K562 (cell line): ENCODE results near the gene GINS2. TPM values are rescaled to one million over a fixed set of nuclear protein-coding genes. Genes with fewer than 3 reads are reported as not detected.
A peak's percentile ranks its signal among the peaks of the same experiment; 100 is the strongest.

Experiments
- ATAC-seq: fragments of 200-7000 bp; cut with Tn5 transposase; 3 replicates; pipeline ENCODE4 v1.9.1; 2020; ENCODE audit warnings: moderate library complexity
- BruUV-seq: library from RNA; stranded (reverse); fragments of 400-500 nt; replicated peaks from 2 replicates; lab custom pipeline; 2021; lab: Mats Ljungman, UMichigan
- CTCF ChIA-PET: fragments of 300-600 bp; formaldehyde crosslinking; extraction: SDS; loops from one replicate; lab custom pipeline; 2021; ENCODE audit warnings: low intra/inter-chr PET ratio; lab: Yijun Ruan, JAX
- POLR2A ChIA-PET: fragments of 300-600, 350-650 bp; sonication (Branson Sonifier 250); formaldehyde crosslinking; extraction: SDS; loops from one replicate; lab custom pipeline; 2021; ENCODE audit warnings: antibody characterized with exemption, inconsistent platforms; lab: Yijun Ruan, JAX
- DNase-seq, 4 experiments: peaks; one replicate each; pipeline versions ENCODE4 v3.0.0 to v3.0.0-alpha.2; 2011 to 2018; ENCODE audit warnings: low spot score in 3 of 4, mixed read lengths in 3 of 4; ENCODE audit errors: extremely low read depth in 1 of 4
- FAIRE-seq: peaks from 2 replicates; lab custom pipeline; 2011; peaks lifted over from hg19 to GRCh38; lab: Jason Lieb, UNC
- H2AFZ ChIP-seq: 2 replicates; pipeline ENCODE4 v1.6.0; 2011; ENCODE audit warnings: low read depth, low read length, control low read depth, inconsistent platforms
- H3K27ac ChIP-seq: fragments of 200-600 bp; 3 replicates; pipeline ENCODE4 v1.8.0; 2011; ENCODE audit warnings: low read depth, mild to moderate bottlenecking, control low read depth, inconsistent platforms, low read length, moderate library complexity, mixed read lengths; ENCODE audit errors: extremely low read depth
- H3K27me3 ChIP-seq, 2 experiments: fragments of 300-600 bp in 1 of 2; 2 replicates in 1 of 2; 3 replicates in 1 of 2; pipeline versions ENCODE4 v1.6.0 to v1.8.0; 2011; ENCODE audit warnings: inconsistent platforms in 2 of 2, low read length in 2 of 2, mild to moderate bottlenecking in 1 of 2, mixed read lengths in 1 of 2, moderate library complexity in 1 of 2; ENCODE audit not compliant: control insufficient read depth in 2 of 2, insufficient read depth in 2 of 2
- H3K36me3 ChIP-seq: fragments of 300-600 bp; 3 replicates; pipeline ENCODE4 v1.8.0; 2011; ENCODE audit warnings: mild to moderate bottlenecking, low read length, inconsistent platforms; ENCODE audit not compliant: control insufficient read depth, insufficient read depth
- H3K4me1 ChIP-seq, 2 experiments: fragments of 200-600 bp in 1 of 2; replicated peaks in 1 of 2; 2 replicates in 1 of 2; 3 replicates in 1 of 2; pipeline versions ENCODE4 v1.5.1 to v1.8.0; 2011; ENCODE audit warnings: inconsistent platforms in 2 of 2, low read length in 2 of 2, mild to moderate bottlenecking in 1 of 2, mixed read lengths in 1 of 2, moderate library complexity in 1 of 2; ENCODE audit not compliant: control insufficient read depth in 2 of 2, insufficient read depth in 2 of 2
- H3K4me2 ChIP-seq: 2 replicates; pipeline ENCODE4 v1.6.1; 2011; ENCODE audit warnings: low read length, control low read depth, inconsistent platforms, mixed read lengths; ENCODE audit not compliant: insufficient read depth
- H3K4me3 ChIP-seq: fragments of 200-600 bp; sonication (generic), shearing (Covaris generic); 2 replicates; pipeline ENCODE4 v1.5.1; 2016; ENCODE audit warnings: control low read depth, inconsistent platforms
- H3K79me2 ChIP-seq: fragments of 200-600 bp; 3 replicates; pipeline ENCODE4 v1.8.0; 2011; ENCODE audit warnings: low read length, inconsistent platforms; ENCODE audit not compliant: control insufficient read depth, insufficient read depth
- H3K9ac ChIP-seq, 2 experiments: 2 replicates each; pipeline versions ENCODE4 v1.6.0 to v1.6.1; 2011; ENCODE audit warnings: low read depth in 2 of 2, low read length in 2 of 2, control low read depth in 1 of 2, inconsistent platforms in 1 of 2, mild to moderate bottlenecking in 1 of 2, mixed read lengths in 1 of 2; ENCODE audit not compliant: insufficient read depth in 1 of 2
- H3K9me1 ChIP-seq: one replicate; pipeline ENCODE4 v1.6.0; 2011; ENCODE audit warnings: inconsistent platforms, mild to moderate bottlenecking, low read length, moderate library complexity; ENCODE audit not compliant: control insufficient read depth, insufficient read depth
- H3K9me3 ChIP-seq: replicated peaks from 2 replicates; pipeline ENCODE4 v1.5.1; 2011; ENCODE audit warnings: low read depth, low read length, inconsistent platforms; ENCODE audit not compliant: control insufficient read depth, insufficient read depth
- H4K20me1 ChIP-seq: replicated peaks from 2 replicates; pipeline ENCODE4 v1.6.1; 2011; ENCODE audit warnings: low read length, inconsistent platforms, mixed read lengths; ENCODE audit not compliant: control insufficient read depth, insufficient read depth
- CCAR2 ChIP-seq: fragments of 200-400 bp; formaldehyde crosslinking; IDR thresholded peaks from 2 replicates; pipeline ENCODE4 v1.6.1; 2017; ENCODE audit warnings: mild to moderate bottlenecking, low read depth, low read length
- CHCHD3 ChIP-seq: fragments of 250-450 bp; sonication (Bioruptor Pico); IDR thresholded peaks from 2 replicates; pipeline ENCODE4 v2.1.2; 2022; ENCODE audit warnings: mild to moderate bottlenecking
- DACH1 ChIP-seq: fragments of 450-650 bp; IDR thresholded peaks from 2 replicates; pipeline ENCODE4 v1.6.1; 2018; ENCODE audit not compliant: partially characterized antibody
- HDAC3 ChIP-seq: fragments of 450-650 bp; IDR thresholded peaks from 2 replicates; pipeline ENCODE4 v1.6.1; 2018; ENCODE audit warnings: borderline replicate concordance, mild to moderate bottlenecking, moderate library complexity; ENCODE audit not compliant: partially characterized antibody
- KLF6 ChIP-seq: fragments of 250-450 bp; sonication (Bioruptor Pico); IDR thresholded peaks from 2 replicates; pipeline ENCODE4 v1.4.0; 2020; ENCODE audit warnings: mild to moderate bottlenecking, moderate library complexity, borderline replicate concordance
- MCM3 ChIP-seq: fragments of 450-650 bp; IDR thresholded peaks from 2 replicates; pipeline ENCODE4 v1.6.1; 2016
- MGA ChIP-seq: fragments of 450-650 bp; IDR thresholded peaks from 2 replicates; pipeline ENCODE4 v1.6.1; 2016; ENCODE audit warnings: mild to moderate bottlenecking, moderate library complexity
- POLR2A ChIP-seq: fragments of 450-650 bp; conservative IDR thresholded peaks from 2 replicates; pipeline ENCODE4 v1.6.1; 2016
- ZKSCAN1 ChIP-seq: fragments of 150-350 bp; IDR thresholded peaks from 2 replicates; pipeline ENCODE4 v1.6.1; 2016; ENCODE audit warnings: low read depth, low read length
- ZNF124 ChIP-seq: sonication (generic); formaldehyde crosslinking; IDR thresholded peaks from 2 replicates; pipeline ENCODE4 v1.8.1; 2022; ENCODE audit warnings: missing genetic modification reagents
- ZNF778 ChIP-seq: fragments of 450-650 bp; formaldehyde crosslinking; IDR thresholded peaks from 2 replicates; pipeline ENCODE4 v1.4.0; 2020; ENCODE audit warnings: mild to moderate bottlenecking, moderate library complexity
- WGBS: fragments of 100-300 bp; shearing (Covaris generic); methylation state at CpG from one replicate; pipeline ENCODE4 v1.1.6; 2016; ENCODE audit warnings: low coverage, mixed read lengths; ENCODE audit not compliant: insufficient coverage; ENCODE audit errors: missing lambda C conversion rate; 5-methylcytosine and 5-hydroxymethylcytosine counted together
- in situ Hi-C: fragments of 300-500 bp; cut with MboI; formaldehyde crosslinking; loops from 4 replicates; pipeline ENCODE4 v1.15.0; 2018; ENCODE audit warnings: inconsistent platforms, mixed read lengths
- intact Hi-C: fragments of 100-400 bp; cut with micrococcal nuclease; formaldehyde crosslinking; loops from 2 replicates; pipeline ENCODE4 v1.14.2; 2022
- polyA plus RNA-seq, 8 experiments: library from polyadenylated mRNA; depleted of rRNA in 4 of 8; stranded (reverse) in 5 of 8; unstranded in 3 of 8; fragments of >200 nt; fragmentation: Nextera tagmentation in 2 of 8; fragmentation: Illumina TruSeq in 1 of 8; extraction: Ambion mirVana in 2 of 8; extraction: Trizol in 1 of 8; gene quantifications; 2 replicates each; pipeline versions ENCODE4 v1.2.1 to v1.2.3, GENCODE V29; 2011 to 2014; ENCODE audit warnings: inconsistent platforms in 1 of 8, missing spikeins in 1 of 8
- total RNA-seq, 7 experiments: library from RNA; depleted of rRNA in 6 of 7; stranded (reverse); fragments of >200 nt in 6 of 7; fragmentation: Illumina TruSeq in 2 of 7; extraction: Trizol in 2 of 7; gene quantifications; 2 replicates each; pipeline versions ENCODE4 v1.2.1 to v1.2.3, GENCODE V29; 2011 to 2021; ENCODE audit warnings: low replicate concordance in 1 of 7

Gene GINS2
- total and polyA plus RNA-seq, 9 of the 15 experiments (the other 6 are each of a cell fraction or from before 2014, with no cell fraction given): 40.4 to 76.2 (median 44.6) TPM

GRCh38 chr16:85676466-85676865, 12.3 kb downstream of the GINS2 start (continued):
- TF ChIP-seq ZNF778 (CRISPR knock-in tag) (no peak), ZKSCAN1 (no peak), CHCHD3 (CRISPR knock-in tag) (no peak)
- TF ChIP-seq, all 486 proteins: peak for 17

DNA sequence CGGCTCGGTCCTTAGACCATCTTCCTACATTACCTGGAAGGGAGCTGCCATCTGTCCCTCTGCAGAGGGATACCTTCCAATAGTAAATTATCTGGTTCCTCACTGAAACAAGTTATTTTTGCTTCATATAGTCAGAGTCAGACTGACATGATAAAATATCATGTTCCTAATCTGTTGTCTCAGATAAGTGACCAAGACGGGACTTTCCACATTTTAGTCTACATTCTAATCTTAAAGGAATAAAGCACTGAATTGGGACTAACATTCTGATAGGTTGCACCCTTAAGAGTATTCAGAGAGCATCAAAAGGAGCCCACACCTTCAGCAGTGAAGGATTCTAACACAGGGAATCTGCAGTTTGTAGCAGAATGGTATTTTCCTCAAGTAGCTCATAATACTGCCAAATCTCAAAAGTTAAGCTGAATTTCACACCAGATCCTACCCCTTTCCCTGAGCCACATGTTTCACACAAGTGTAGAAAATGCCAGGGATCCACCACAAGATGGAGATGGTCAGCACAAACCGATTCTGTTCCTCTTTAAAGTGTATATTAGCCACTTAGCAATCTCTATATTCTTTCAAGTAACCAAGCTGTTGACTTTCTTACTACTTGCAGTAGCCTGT, 13.4 kb downstream of the GINS2 start:
- ATAC-seq (peak; percentile 70), FAIRE-seq (peak; percentile 72), DNase-seq (peak in 2 of 4 experiments; percentile 43 to 44)
- H3K4me1 ChIP-seq: peaks cover 0 to 4% of the 10 kb centered on the region in 2 experiments; a peak in 3 of 5 replicates
- peaks cover 97% of the 10 kb centered on the region for H3K36me3 ChIP-seq
- H3K9me3 ChIP-seq: no peaks in the 10 kb centered on the region
- no peaks in the 10 kb centered on the region for H3K27me3 ChIP-seq
- no peaks in the 10 kb centered on the region for H3K79me2 ChIP-seq
- H2AFZ ChIP-seq: no peak overlapping the region
- H3K9ac ChIP-seq: no peak overlapping the region
- POLR2A ChIA-PET: interaction anchor here (0.6 to 2.8 kb wide), 9 partner anchors 8 to 1712 kb away, joined by 3 to 18 read pairs (median 4); partner anchors contain the start of gene GINS2
- no peak overlapping the region for H3K4me3 ChIP-seq
- no peak overlapping the region for H3K27ac ChIP-seq
- WGBS: 47% methylated on average over 4 of the region's 4 CpGs
- BruUV-seq: TSS peak; percentile 6
- H3K9me1 ChIP-seq: peaks cover 2% of the 10 kb centered on the region
- no peak overlapping the region for H3K4me2 ChIP-seq
- CTCF ChIA-PET: interaction anchor here (0.8 to 4.0 kb wide), 2 partner anchors 43 to 398 kb away, joined by 3 to 35 read pairs; no protein-coding TSS in a partner anchor
- peaks cover 24% of the 10 kb centered on the region for H4K20me1 ChIP-seq
- in situ Hi-C loops (no loop called here), intact Hi-C loops (loop anchor here (2.0 kb wide), 1 partner anchor 43 kb away; no protein-coding TSS in a partner anchor)
- TF ChIP-seq MGA (peak; percentile 23; the same call in 1 of the 2 replicates), HDAC3 (no peak), CCAR2 (no peak), MCM3 (no peak), POLR2A (peak; percentile 48), ZNF124 (CRISPR knock-in tag) (no peak), KLF6 (no peak), DACH1 (no peak)
